ENCODE results near the gene ARHGDIG.

Gene ARHGDIG

GRCh38 chr16:296806-297510, 16.6 kb downstream of the ARHGDIG start:
- no peak for DNase-seq (ENCODE audit: low read depth in 2 of 2)

- DNase-seq (ENCODE audit: low read depth in 2 of 2): no peak
Observed at GRCh38 chr16:297832-298231, 17.4 kb downstream of the ARHGDIG start.

GRCh38 chr16:301235-301634, 20.8 kb downstream of the ARHGDIG start:
- no peak for DNase-seq (ENCODE audit: low read depth in 2 of 2)

GRCh38 chr16:301950-302349, 21.6 kb downstream of the ARHGDIG start:
- no peak for DNase-seq (ENCODE audit: low read depth in 2 of 2)

- DNase-seq (ENCODE audit: low read depth in 2 of 2): no peak
Observed at GRCh38 chr16:303760-304505, 23.5 kb downstream of the ARHGDIG start.

- no peak for DNase-seq (ENCODE audit: low read depth in 2 of 2)
Observed at GRCh38 chr16:305916-306626, 25.7 kb downstream of the ARHGDIG start.

GRCh38 chr16:306911-307370, 26.6 kb downstream of the ARHGDIG start:
- no peak for DNase-seq (ENCODE audit: low read depth in 2 of 2)

GRCh38 chr16:307691-308312, 27.4 kb downstream of the ARHGDIG start:
- no peak for DNase-seq (ENCODE audit: low read depth in 2 of 2)

- no peak for DNase-seq (ENCODE audit: low read depth in 2 of 2)
Observed at GRCh38 chr16:309476-309875, 29.1 kb downstream of the ARHGDIG start.

- no peak for DNase-seq (ENCODE audit: low read depth in 2 of 2)
Observed at GRCh38 chr16:311725-312124, 31.3 kb downstream of the ARHGDIG start.

GRCh38 chr16:314351-314750, 34.0 kb downstream of the ARHGDIG start:
- DNase-seq (ENCODE audit: low read depth in 2 of 2): no peak

- no peak for DNase-seq (ENCODE audit: low read depth in 2 of 2)
Observed at GRCh38 chr16:314795-315299, 34.5 kb downstream of the ARHGDIG start.

GRCh38 chr16:316741-317464, 36.5 kb downstream of the ARHGDIG start:
- no peak for DNase-seq (ENCODE audit: low read depth in 2 of 2)

GRCh38 chr16:317583-317982, 37.2 kb downstream of the ARHGDIG start:
- no peak for DNase-seq (ENCODE audit: low read depth in 2 of 2)

- DNase-seq (ENCODE audit: low read depth in 2 of 2): no peak
Observed at GRCh38 chr16:318628-319027, 38.2 kb downstream of the ARHGDIG start.

GRCh38 chr16:320206-320605, 39.8 kb downstream of the ARHGDIG start:
- no peak for DNase-seq (ENCODE audit: low read depth in 2 of 2)

GRCh38 chr16:321532-321931, 41.1 kb downstream of the ARHGDIG start:
- DNase-seq (ENCODE audit: low read depth in 2 of 2): no peak

GRCh38 chr16:322476-323143, 42.2 kb downstream of the ARHGDIG start:
- no peak for DNase-seq (ENCODE audit: low read depth in 2 of 2)

- DNase-seq (ENCODE audit: low read depth in 2 of 2): no peak
Observed at GRCh38 chr16:324201-324450, 43.7 kb downstream of the ARHGDIG start.

- DNase-seq (ENCODE audit: low read depth in 2 of 2): peak; percentile 30 to 33
Observed at GRCh38 chr16:324451-325334, 44.3 kb downstream of the ARHGDIG start.

Data from stimulated activated CD8-positive, alpha-beta memory T cell treated with anti-CD3 and anti-CD28 coated beads, Interleukin-2, amount 100 ng/mL, for 1 hour (primary cell).